ENCODE results near the gene ZNF518A.
A peak's percentile ranks its signal among the peaks of the same experiment; 100 is the strongest.

ZNF518A gene

DNA sequence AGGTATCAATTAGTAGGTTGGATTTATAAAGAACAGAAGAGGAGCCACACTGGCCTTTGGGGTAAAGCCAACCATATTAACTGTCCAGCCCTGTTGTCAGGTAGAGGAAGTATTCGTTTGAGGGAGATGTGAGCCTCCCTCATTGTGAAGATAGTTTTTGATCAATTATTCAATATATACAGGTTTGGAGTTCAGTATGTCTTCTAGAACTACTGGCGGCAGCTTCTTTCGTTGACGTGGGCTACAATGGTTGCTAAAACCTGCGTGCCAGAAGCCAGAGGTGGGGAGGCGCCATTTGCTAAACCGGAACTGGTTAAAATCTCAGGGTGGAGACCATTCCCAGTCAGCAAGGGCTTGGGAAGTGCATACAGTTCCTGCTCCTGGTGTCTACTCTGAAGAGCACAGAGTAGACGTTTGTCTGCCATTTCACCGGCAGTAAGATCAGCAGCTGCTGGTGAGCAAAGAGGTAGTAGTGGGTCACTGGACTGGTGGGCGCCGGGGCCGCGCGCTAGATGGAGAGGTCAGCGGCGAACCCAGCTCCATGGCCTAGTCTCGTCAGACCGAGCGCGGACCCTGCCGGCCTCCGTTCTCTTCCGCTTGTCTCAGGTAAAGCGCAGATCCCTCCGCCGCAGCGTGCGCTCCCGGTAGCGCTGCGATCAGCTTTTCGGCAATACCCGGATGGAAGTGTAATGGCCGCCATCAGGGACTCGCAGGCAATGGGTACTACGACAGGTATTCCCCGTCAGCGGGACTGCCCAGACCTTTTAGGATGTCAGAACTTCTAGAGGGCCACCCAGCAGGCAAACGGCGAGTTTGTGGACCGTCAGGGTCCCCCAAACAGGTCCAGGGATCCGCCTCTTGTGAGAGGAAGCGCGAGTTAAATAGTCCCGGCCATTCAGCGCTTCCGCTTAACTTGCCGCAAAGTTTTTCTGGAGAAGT is at the start of gene ZNF518A:
Gene ZNF518A (plus strand): TSS at position 911 of the 939 bp plus-strand sequence. CDS start 26,026 bp downstream, outside the sequence.
- peak; percentile 77 to 83 for DNase-seq (ENCODE audit: low read depth in 2 of 2)

- no peak for DNase-seq (ENCODE audit: low read depth in 2 of 2)
Observed at GRCh38 chr10:96082153-96082552, 47.9 kb upstream of the ZNF518A start.

GRCh38 chr10:96082748-96083147 is 47.3 kb upstream of the ZNF518A start:
- DNase-seq (ENCODE audit: low read depth in 2 of 2): no peak

DNA sequence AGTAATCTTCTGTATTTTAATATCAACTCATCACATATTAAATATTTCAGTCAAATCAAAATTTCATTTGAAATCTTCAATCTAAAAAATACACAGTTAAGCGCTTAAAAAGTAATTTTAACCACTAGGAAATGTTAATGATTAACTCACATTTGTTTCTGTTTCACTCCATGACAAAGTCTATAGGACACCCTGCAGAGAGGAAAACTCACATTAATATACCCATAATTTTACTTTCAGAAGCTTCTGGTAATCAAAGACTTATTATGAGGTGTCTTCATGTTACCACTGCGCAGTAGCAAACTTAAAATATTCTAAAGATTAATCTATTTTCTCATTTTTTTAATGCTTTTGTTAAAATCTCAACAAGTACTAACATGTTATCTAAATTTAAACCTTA is 41.0 kb upstream of the ZNF518A start:
- DNase-seq (ENCODE audit: low read depth in 2 of 2): no peak

GRCh38 chr10:96089670-96090462 is 40.2 kb upstream of the ZNF518A start:
- peak; percentile 83 to 89 for DNase-seq (ENCODE audit: low read depth in 2 of 2)

DNA sequence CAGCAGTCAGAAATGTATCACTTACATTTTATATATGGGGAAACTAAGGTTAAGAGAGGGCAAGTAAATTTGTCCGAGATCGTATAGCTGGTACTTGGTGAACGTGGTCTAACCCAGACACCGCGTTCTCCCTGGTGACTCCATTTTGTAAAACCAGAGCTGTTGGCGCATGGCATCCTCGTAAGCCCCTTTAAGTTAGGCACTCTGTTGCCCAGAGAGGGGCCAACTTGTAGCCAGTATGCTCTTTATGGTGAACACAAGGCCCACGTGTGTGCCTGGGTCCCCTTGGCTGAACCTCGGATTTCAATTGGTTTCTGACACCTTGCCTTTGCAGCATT is 39.7 kb upstream of the ZNF518A start:
- DNase-seq (ENCODE audit: low read depth in 2 of 2): no peak

GRCh38 chr10:96092999-96093767 is 36.9 kb upstream of the ZNF518A start:
- DNase-seq (ENCODE audit: low read depth in 2 of 2): no peak

DNA sequence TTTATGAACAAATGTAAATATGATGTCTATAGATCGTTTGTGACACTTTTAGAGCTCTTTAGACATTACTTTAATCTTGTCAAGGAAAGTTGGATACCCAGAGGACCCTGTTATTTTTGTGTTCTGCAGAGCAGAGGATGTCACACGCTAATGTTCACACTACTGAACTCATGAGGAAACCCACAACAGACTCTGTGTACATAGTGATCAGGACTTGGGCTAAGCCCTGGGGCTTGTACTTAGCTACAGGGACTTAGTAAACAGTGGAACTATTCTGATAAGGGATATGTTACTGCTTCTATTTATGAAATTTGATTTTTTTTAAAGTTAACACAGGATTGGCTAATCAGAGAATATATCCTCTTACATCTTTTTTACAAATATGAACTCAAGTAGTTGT is 36.1 kb upstream of the ZNF518A start:
- no peak for DNase-seq (ENCODE audit: low read depth in 2 of 2)

GRCh38 chr10:96096958-96097357 is 33.1 kb upstream of the ZNF518A start:
- DNase-seq (ENCODE audit: low read depth in 2 of 2): no peak

GRCh38 chr10:96097865-96098264 is 32.2 kb upstream of the ZNF518A start:
- DNase-seq (ENCODE audit: low read depth in 2 of 2): no peak

DNA sequence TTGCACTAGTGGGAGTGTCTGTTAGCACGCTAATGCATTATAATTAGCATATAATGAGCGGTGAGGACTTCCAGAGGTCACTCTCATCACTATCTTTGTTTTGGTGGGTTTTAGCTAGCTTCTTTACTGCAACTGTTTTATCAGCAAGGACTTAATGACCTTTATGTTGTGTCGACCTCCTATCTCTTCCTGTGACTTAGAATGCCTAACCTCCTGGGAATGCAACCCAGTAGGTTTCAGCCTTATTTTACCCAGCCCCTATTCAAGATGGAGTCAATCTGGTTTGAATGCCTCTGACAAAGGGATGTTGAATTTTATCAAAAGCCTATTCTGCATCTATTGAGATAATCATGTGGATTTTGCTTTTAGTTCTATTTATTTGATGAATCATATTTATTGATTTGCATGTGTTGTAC is 22.5 kb upstream of the ZNF518A start:
- DNase-seq (ENCODE audit: low read depth in 2 of 2): no peak

DNA sequence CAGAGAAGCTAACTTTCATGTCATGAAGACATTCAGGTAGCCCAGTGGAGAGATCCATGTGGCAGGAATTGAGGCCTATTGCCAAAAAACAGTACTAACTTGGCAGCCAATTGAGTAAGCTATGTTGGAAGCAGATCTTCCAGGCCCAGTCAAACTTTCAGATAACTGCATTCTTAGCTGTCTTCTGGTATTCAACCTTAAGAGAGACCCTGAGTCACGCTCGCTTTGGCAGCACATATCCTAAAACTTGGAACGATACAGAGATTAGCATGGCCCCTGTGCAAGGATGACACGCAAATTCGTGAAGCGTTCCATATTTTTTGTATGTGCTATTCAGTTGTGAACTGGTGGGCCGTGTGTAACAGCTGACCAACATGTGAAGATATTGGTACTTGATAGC is 17.6 kb upstream of the ZNF518A start:
- no peak for DNase-seq (ENCODE audit: low read depth in 2 of 2)

- DNase-seq (ENCODE audit: low read depth in 2 of 2): no peak
Observed at GRCh38 chr10:96118604-96119450, 11.3 kb upstream of the ZNF518A start.

DNA sequence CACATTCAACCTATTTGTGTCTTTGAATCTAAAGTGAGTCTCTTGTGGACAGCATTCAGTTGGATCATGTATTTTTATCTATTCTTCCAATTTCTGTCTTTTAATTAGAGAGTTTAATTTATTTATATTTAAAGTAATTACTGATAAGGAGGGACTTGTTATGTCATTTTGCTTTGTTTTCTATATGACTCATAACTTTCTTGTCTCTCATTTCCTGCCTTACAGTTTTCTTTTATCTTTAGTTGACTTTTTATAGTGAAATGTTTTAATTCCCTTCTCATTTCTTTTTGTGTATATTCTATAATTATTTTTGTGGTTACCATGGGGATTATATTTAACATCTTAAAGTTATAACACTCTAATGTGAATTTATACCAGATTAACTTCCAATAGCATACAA is 7.3 kb upstream of the ZNF518A start:
- DNase-seq (ENCODE audit: low read depth in 2 of 2): no peak

GRCh38 chr10:96124230-96125141 is 5.6 kb upstream of the ZNF518A start:
- no peak for DNase-seq (ENCODE audit: low read depth in 2 of 2)

GRCh38 chr10:96125142-96125515 is 5.0 kb upstream of the ZNF518A start:
- DNase-seq (ENCODE audit: low read depth in 2 of 2): no peak

DNA sequence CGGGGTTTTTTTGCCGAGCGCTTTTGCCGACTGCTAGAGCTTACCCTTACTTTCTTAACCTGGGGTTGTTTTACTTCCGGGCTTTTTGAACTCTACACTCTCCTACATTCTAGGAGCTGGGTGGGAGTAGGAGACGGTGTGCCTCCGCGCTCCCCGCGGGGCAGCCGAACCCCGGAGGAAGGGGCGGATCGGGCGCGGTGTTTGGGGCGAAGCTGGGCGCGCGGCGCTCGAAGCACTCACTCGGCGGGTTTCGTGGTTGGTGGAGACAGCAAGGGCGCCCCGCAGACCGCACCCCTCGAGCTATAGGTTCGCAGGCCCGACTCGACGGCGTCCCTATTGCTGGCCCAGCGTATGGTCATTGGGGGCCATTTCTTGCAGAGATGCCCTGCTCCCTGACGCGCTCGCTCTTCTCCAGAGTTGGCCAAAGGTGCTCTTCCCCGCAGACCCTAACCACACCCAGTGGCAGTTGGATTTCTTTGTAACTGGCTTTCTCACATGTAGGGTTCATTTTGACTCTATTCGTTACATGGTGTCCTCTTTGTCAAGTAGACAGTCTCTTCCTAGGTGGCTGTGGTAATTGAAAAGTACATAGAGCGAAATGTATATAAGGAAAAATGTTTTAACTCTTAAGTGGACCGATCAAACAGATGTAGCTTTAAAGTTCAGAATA is 364 bp downstream of the ZNF518A start:
- peak; percentile 61 to 74 for DNase-seq (ENCODE audit: low read depth in 2 of 2)

GRCh38 chr10:96131621-96132020 is 1.5 kb downstream of the ZNF518A start:
- DNase-seq (ENCODE audit: low read depth in 2 of 2): no peak

GRCh38 chr10:96133135-96133534 is 3.0 kb downstream of the ZNF518A start:
- DNase-seq (ENCODE audit: low read depth in 2 of 2): no peak

DNA sequence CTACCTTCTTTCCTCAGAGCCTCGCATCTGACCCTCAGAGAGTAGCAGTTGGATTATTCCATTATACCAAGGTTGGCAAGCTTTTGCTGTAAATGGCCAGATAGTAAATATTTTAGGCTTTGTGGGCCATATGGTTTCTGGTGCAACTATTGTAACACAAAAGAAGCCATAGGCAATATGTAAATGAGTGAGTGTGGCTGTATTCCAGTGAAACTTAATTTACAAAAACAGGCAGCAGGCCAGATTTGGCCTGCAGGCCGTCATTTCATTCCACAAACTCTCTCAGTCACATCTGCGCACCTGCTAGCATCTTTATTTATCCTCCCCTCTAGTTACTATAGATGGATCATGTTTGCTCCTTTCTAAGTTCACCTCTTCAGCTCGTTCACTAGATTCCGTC is 6.7 kb downstream of the ZNF518A start:
- no peak for DNase-seq (ENCODE audit: low read depth in 2 of 2)
